ENCODE measurements around the gene PLA2G2F. TPM values are rescaled to one million over a fixed set of nuclear protein-coding genes. Genes with fewer than 3 reads are reported as not detected.

Gene PLA2G2F
- total RNA-seq, 6 experiments from 2014 or later, result not detected

- Mint-ChIP-seq H3K27ac (no peak overlapping the region), H3K36me3 (ENCODE audit: low read depth) (no peaks in the 10 kb centered on the region), H3K4me1 (ENCODE audit: low read depth) (no peaks in the 10 kb centered on the region), H3K27me3 (ENCODE audit: insufficient read depth) (peaks cover 18% of the 10 kb centered on the region), H3K4me3 (no peak overlapping the region), H3K9me3 (peaks cover 40% of the 10 kb centered on the region)
- no peak for DNase-seq
- TF ChIP-seq, protein P1, sequence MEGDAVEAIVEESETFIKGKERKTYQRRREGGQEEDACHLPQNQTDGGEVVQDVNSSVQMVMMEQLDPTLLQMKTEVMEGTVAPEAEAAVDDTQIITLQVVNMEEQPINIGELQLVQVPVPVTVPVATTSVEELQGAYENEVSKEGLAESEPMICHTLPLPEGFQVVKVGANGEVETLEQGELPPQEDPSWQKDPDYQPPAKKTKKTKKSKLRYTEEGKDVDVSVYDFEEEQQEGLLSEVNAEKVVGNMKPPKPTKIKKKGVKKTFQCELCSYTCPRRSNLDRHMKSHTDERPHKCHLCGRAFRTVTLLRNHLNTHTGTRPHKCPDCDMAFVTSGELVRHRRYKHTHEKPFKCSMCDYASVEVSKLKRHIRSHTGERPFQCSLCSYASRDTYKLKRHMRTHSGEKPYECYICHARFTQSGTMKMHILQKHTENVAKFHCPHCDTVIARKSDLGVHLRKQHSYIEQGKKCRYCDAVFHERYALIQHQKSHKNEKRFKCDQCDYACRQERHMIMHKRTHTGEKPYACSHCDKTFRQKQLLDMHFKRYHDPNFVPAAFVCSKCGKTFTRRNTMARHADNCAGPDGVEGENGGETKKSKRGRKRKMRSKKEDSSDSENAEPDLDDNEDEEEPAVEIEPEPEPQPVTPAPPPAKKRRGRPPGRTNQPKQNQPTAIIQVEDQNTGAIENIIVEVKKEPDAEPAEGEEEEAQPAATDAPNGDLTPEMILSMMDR (IDR thresholded peaks at IDR 0.05), result no peak
Observed at GRCh38 chr1:20158358-20159070, 19.4 kb downstream of the PLA2G2F start.

- H3K36me3 Mint-ChIP-seq (ENCODE audit: low read depth), result no peaks in the 10 kb centered on the region
- H3K27ac Mint-ChIP-seq, result no peak overlapping the region
- no peak overlapping the region for H3K4me3 Mint-ChIP-seq
- peaks cover 40% of the 10 kb centered on the region for H3K9me3 Mint-ChIP-seq
- no peaks in the 10 kb centered on the region for H3K4me1 Mint-ChIP-seq (ENCODE audit: low read depth)
- H3K27me3 Mint-ChIP-seq (ENCODE audit: insufficient read depth), result peaks cover 17% of the 10 kb centered on the region
- no peak for DNase-seq
- TF ChIP-seq, protein P1 (IDR thresholded peaks at IDR 0.05), result no peak
Observed at GRCh38 chr1:20160034-20160433, 20.9 kb downstream of the PLA2G2F start.

- TF ChIP-seq, protein P1 (IDR thresholded peaks at IDR 0.05), result no peak
- Mint-ChIP-seq H3K9me3 (peaks cover 27% of the 10 kb centered on the region), H3K4me1 (ENCODE audit: low read depth) (no peaks in the 10 kb centered on the region), H3K4me3 (no peak overlapping the region), H3K27ac (no peak overlapping the region), H3K27me3 (ENCODE audit: insufficient read depth) (peaks cover 37% of the 10 kb centered on the region), H3K36me3 (ENCODE audit: low read depth) (no peaks in the 10 kb centered on the region)
- no peak for DNase-seq
Observed at GRCh38 chr1:20164694-20165202, 25.6 kb downstream of the PLA2G2F start.

- Mint-ChIP-seq H3K27me3 (ENCODE audit: insufficient read depth) (peaks cover 41% of the 10 kb centered on the region), H3K4me1 (ENCODE audit: low read depth) (no peaks in the 10 kb centered on the region), H3K27ac (no peak overlapping the region), H3K36me3 (ENCODE audit: low read depth) (no peaks in the 10 kb centered on the region), H3K9me3 (peaks cover 20% of the 10 kb centered on the region), H3K4me3 (no peak overlapping the region)
- TF ChIP-seq, protein P1 (IDR thresholded peaks at IDR 0.05), result peak; percentile 69
- DNase-seq, result no peak
Observed at GRCh38 chr1:20165522-20165951, 26.4 kb downstream of the PLA2G2F start.

DNA sequence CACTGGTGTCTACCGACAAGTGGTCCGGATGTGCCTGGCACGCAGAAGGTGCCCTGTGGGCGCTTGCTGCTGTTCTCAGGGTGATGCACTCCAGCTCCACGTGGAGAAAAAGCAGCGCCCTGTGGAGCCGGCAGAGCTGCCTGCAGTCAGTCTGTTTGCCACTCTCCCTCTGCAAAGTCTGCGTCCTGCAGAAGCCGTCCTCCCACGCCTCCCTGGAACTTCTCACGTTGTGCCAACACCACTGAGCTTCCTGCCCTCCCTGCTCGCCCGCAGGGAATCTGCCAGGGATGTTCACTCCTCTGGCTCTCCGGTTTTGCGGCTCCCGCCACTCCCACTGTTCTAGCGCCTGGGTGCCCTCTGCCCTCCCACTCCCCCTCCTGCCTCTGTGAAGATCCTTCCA is 26.9 kb downstream of the PLA2G2F start:
- H3K4me3 Mint-ChIP-seq, result no peak overlapping the region
- no peaks in the 10 kb centered on the region for H3K4me1 Mint-ChIP-seq (ENCODE audit: low read depth)
- peaks cover 14% of the 10 kb centered on the region for H3K9me3 Mint-ChIP-seq
- no peak for DNase-seq
- no peaks in the 10 kb centered on the region for H3K36me3 Mint-ChIP-seq (ENCODE audit: low read depth)
- no peak overlapping the region for H3K27ac Mint-ChIP-seq
- H3K27me3 Mint-ChIP-seq (ENCODE audit: insufficient read depth), result peaks cover 38% of the 10 kb centered on the region
- TF ChIP-seq, protein P1 (IDR thresholded peaks at IDR 0.05), result no peak
